Measurements from ENCODE around the gene CARD10.

CARD10 gene

GRCh38 chr22:37559901-37560607 lies 40.8 kb upstream of the CARD10 start, which contains the start of gene CDC42EP1:
Gene CDC42EP1 (plus strand): TSS chr22:37560480. CDS start chr22:37566350, 5,870 bp downstream.
- H3K36me3 ChIP-seq (ENCODE audit: insufficient read depth, insufficient read length, low read length) = peaks cover 18% of the 10 kb centered on the region
- no peak for DNase-seq (ENCODE audit: low read depth, low spot score)
- H3K9ac ChIP-seq (ENCODE audit: insufficient read length, low read depth) = peak within 1 kb of the TSS; percentile 83
- peaks cover 27% of the 10 kb centered on the region for H3K4me1 ChIP-seq (ENCODE audit: insufficient read depth, insufficient read length)
- no peaks in the 10 kb centered on the region for H3K9me3 ChIP-seq (ENCODE audit: insufficient read depth, low read length)
- TF ChIP-seq YY1 (IDR thresholded peaks at IDR 0.05; ENCODE audit: insufficient read depth, insufficient read length) (no peak), ZNF274 (IDR thresholded peaks at IDR 0.05; ENCODE audit: low read depth, low read length) (no peak), SUZ12 (IDR thresholded peaks at IDR 0.05; ENCODE audit: extremely low read depth, insufficient read depth, insufficient read length) (no peak)
- peak within 1 kb of the TSS; percentile 64 for H3K4me3 ChIP-seq (ENCODE audit: insufficient read length, low read depth)
- H3K27me3 ChIP-seq (ENCODE audit: insufficient read depth, insufficient read length) = no peaks in the 10 kb centered on the region

- H3K4me3 ChIP-seq (ENCODE audit: insufficient read length, low read depth) = peak overlapping the region; percentile 9
- H3K9ac ChIP-seq (ENCODE audit: insufficient read length, low read depth) = peak overlapping the region; percentile 63
- TF ChIP-seq ZNF274 (IDR thresholded peaks at IDR 0.05; ENCODE audit: low read depth, low read length) (no peak), SUZ12 (IDR thresholded peaks at IDR 0.05; ENCODE audit: extremely low read depth, insufficient read depth, insufficient read length) (no peak), YY1 (IDR thresholded peaks at IDR 0.05; ENCODE audit: insufficient read depth, insufficient read length) (no peak)
- H3K9me3 ChIP-seq (ENCODE audit: insufficient read depth, low read length) = no peaks in the 10 kb centered on the region
- peaks cover 17% of the 10 kb centered on the region for H3K36me3 ChIP-seq (ENCODE audit: insufficient read depth, insufficient read length, low read length)
- H3K4me1 ChIP-seq (ENCODE audit: insufficient read depth, insufficient read length) = peaks cover 26% of the 10 kb centered on the region
- no peaks in the 10 kb centered on the region for H3K27me3 ChIP-seq (ENCODE audit: insufficient read depth, insufficient read length)
- DNase-seq (ENCODE audit: low read depth, low spot score) = no peak
These were observed 40.3 kb upstream of the CARD10 start for GRCh38 chr22:37559521-37559900.

GRCh38 chr22:37558815-37559214 lies 39.6 kb upstream of the CARD10 start:
- Histone ChIP-seq H3K9me3 (ENCODE audit: insufficient read depth, low read length) (no peaks in the 10 kb centered on the region), H3K4me3 (ENCODE audit: insufficient read length, low read depth) (no peak overlapping the region), H3K9ac (ENCODE audit: insufficient read length, low read depth) (no peak overlapping the region), H3K4me1 (ENCODE audit: insufficient read depth, insufficient read length) (peaks cover 19% of the 10 kb centered on the region), H3K36me3 (ENCODE audit: insufficient read depth, insufficient read length, low read length) (peaks cover 10% of the 10 kb centered on the region), H3K27me3 (ENCODE audit: insufficient read depth, insufficient read length) (no peaks in the 10 kb centered on the region)
- TF ChIP-seq SUZ12 (IDR thresholded peaks at IDR 0.05; ENCODE audit: extremely low read depth, insufficient read depth, insufficient read length) (no peak), ZNF274 (IDR thresholded peaks at IDR 0.05; ENCODE audit: low read depth, low read length) (no peak), YY1 (IDR thresholded peaks at IDR 0.05; ENCODE audit: insufficient read depth, insufficient read length) (no peak)
- DNase-seq (ENCODE audit: low read depth, low spot score) = no peak

- Histone ChIP-seq H3K9me3 (ENCODE audit: insufficient read depth, low read length) (no peaks in the 10 kb centered on the region), H3K9ac (ENCODE audit: insufficient read length, low read depth) (no peak overlapping the region), H3K4me1 (ENCODE audit: insufficient read depth, insufficient read length) (peaks cover 16% of the 10 kb centered on the region), H3K36me3 (ENCODE audit: insufficient read depth, insufficient read length, low read length) (peaks cover 7% of the 10 kb centered on the region), H3K4me3 (ENCODE audit: insufficient read length, low read depth) (no peak overlapping the region), H3K27me3 (ENCODE audit: insufficient read depth, insufficient read length) (no peaks in the 10 kb centered on the region)
- no peak for TF ChIP-seq YY1 (IDR thresholded peaks at IDR 0.05; ENCODE audit: insufficient read depth, insufficient read length)
- no peak for TF ChIP-seq ZNF274 (IDR thresholded peaks at IDR 0.05; ENCODE audit: low read depth, low read length)
- TF ChIP-seq SUZ12 (IDR thresholded peaks at IDR 0.05; ENCODE audit: extremely low read depth, insufficient read depth, insufficient read length) = no peak
- no peak for DNase-seq (ENCODE audit: low read depth, low spot score)
These were observed 38.2 kb upstream of the CARD10 start for GRCh38 chr22:37557321-37558001.

GRCh38 chr22:37556710-37557109 lies 37.5 kb upstream of the CARD10 start:
- Histone ChIP-seq H3K27me3 (ENCODE audit: insufficient read depth, insufficient read length) (no peaks in the 10 kb centered on the region), H3K4me3 (ENCODE audit: insufficient read length, low read depth) (no peak overlapping the region), H3K9me3 (ENCODE audit: insufficient read depth, low read length) (no peaks in the 10 kb centered on the region), H3K9ac (ENCODE audit: insufficient read length, low read depth) (no peak overlapping the region), H3K36me3 (ENCODE audit: insufficient read depth, insufficient read length, low read length) (no peaks in the 10 kb centered on the region), H3K4me1 (ENCODE audit: insufficient read depth, insufficient read length) (peaks cover 11% of the 10 kb centered on the region)
- DNase-seq (ENCODE audit: low read depth, low spot score) = peak; percentile 36
- no peak for TF ChIP-seq ZNF274 (IDR thresholded peaks at IDR 0.05; ENCODE audit: low read depth, low read length)
- no peak for TF ChIP-seq YY1 (IDR thresholded peaks at IDR 0.05; ENCODE audit: insufficient read depth, insufficient read length)
- TF ChIP-seq SUZ12 (IDR thresholded peaks at IDR 0.05; ENCODE audit: extremely low read depth, insufficient read depth, insufficient read length) = no peak

- H3K27me3 ChIP-seq (ENCODE audit: insufficient read depth, insufficient read length) = no peaks in the 10 kb centered on the region
- no peaks in the 10 kb centered on the region for H3K36me3 ChIP-seq (ENCODE audit: insufficient read depth, insufficient read length, low read length)
- H3K9me3 ChIP-seq (ENCODE audit: insufficient read depth, low read length) = no peaks in the 10 kb centered on the region
- no peak overlapping the region for H3K4me3 ChIP-seq (ENCODE audit: insufficient read length, low read depth)
- DNase-seq (ENCODE audit: low read depth, low spot score) = no peak
- H3K4me1 ChIP-seq (ENCODE audit: insufficient read depth, insufficient read length) = peaks cover 11% of the 10 kb centered on the region
- H3K9ac ChIP-seq (ENCODE audit: insufficient read length, low read depth) = no peak overlapping the region
- no peak for TF ChIP-seq ZNF274 (IDR thresholded peaks at IDR 0.05; ENCODE audit: low read depth, low read length)
- TF ChIP-seq SUZ12 (IDR thresholded peaks at IDR 0.05; ENCODE audit: extremely low read depth, insufficient read depth, insufficient read length) = no peak
- no peak for TF ChIP-seq YY1 (IDR thresholded peaks at IDR 0.05; ENCODE audit: insufficient read depth, insufficient read length)
These were observed 35.8 kb upstream of the CARD10 start for GRCh38 chr22:37555029-37555428.

- Histone ChIP-seq H3K27me3 (ENCODE audit: insufficient read depth, insufficient read length) (no peaks in the 10 kb centered on the region), H3K4me3 (ENCODE audit: insufficient read length, low read depth) (no peak overlapping the region), H3K36me3 (ENCODE audit: insufficient read depth, insufficient read length, low read length) (no peaks in the 10 kb centered on the region), H3K9me3 (ENCODE audit: insufficient read depth, low read length) (no peaks in the 10 kb centered on the region), H3K9ac (ENCODE audit: insufficient read length, low read depth) (no peak overlapping the region), H3K4me1 (ENCODE audit: insufficient read depth, insufficient read length) (peaks cover 11% of the 10 kb centered on the region)
- TF ChIP-seq ZNF274 (IDR thresholded peaks at IDR 0.05; ENCODE audit: low read depth, low read length) (no peak), YY1 (IDR thresholded peaks at IDR 0.05; ENCODE audit: insufficient read depth, insufficient read length) (no peak), SUZ12 (IDR thresholded peaks at IDR 0.05; ENCODE audit: extremely low read depth, insufficient read depth, insufficient read length) (no peak)
- DNase-seq (ENCODE audit: low read depth, low spot score) = no peak
These were observed 34.5 kb upstream of the CARD10 start for GRCh38 chr22:37553725-37554124.
